OCI-LY3 (cell line): ENCODE data around the gene FAM227B.

ENCODE experiments used
- EZH2phosphoT487 ChIP-seq: fragments of 200-600 bp; shearing (Covaris generic); IDR thresholded peaks from 2 replicates; pipeline ENCODE4 v1.6.1; 2018; ENCODE audit warnings: antibody characterized with exemption, mixed run types, low read depth
- TF ChIP-seq, protein P1 (sequence below): fragments of 200-600, 300-600 bp; sonication (generic); IDR thresholded peaks from 2 replicates; pipeline ENCODE4 v1.5.1; 2014; ENCODE audit warnings: antibody characterized with exemption, low read length, low read depth

DNA sequence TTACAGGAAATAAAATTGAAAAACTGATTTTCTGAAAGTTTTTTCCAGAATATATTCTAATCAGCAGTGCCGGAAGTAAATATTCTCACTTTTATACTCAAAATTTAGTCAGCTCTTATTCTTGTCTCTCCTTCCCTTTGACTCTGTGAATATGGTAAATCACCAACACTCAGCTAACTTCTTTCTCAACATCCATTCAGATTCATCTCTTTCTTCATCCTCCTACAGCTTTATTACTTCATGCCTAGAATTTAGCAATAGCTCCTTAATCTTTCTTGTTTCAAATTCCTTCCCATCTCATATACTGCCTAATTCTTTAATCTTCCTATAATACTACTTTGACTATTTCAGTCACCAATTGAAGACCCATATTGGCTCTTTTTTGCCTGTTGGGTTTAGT lies 129.7 kb downstream of the FAM227B start:
- TF ChIP-seq, protein P1, sequence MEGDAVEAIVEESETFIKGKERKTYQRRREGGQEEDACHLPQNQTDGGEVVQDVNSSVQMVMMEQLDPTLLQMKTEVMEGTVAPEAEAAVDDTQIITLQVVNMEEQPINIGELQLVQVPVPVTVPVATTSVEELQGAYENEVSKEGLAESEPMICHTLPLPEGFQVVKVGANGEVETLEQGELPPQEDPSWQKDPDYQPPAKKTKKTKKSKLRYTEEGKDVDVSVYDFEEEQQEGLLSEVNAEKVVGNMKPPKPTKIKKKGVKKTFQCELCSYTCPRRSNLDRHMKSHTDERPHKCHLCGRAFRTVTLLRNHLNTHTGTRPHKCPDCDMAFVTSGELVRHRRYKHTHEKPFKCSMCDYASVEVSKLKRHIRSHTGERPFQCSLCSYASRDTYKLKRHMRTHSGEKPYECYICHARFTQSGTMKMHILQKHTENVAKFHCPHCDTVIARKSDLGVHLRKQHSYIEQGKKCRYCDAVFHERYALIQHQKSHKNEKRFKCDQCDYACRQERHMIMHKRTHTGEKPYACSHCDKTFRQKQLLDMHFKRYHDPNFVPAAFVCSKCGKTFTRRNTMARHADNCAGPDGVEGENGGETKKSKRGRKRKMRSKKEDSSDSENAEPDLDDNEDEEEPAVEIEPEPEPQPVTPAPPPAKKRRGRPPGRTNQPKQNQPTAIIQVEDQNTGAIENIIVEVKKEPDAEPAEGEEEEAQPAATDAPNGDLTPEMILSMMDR = no peak
- no peak for TF ChIP-seq EZH2phosphoT487
